Panc1 (cell line): ENCODE data around the gene RNF215. TPM values are rescaled to one million over a fixed set of nuclear protein-coding genes. Genes with fewer than 3 reads are reported as not detected.

Experiments
- ATAC-seq: fragments of 200-7000 bp; cut with Tn5 transposase; 2 replicates; pipeline ENCODE4 v1.9.1; 2020; ENCODE audit warnings: mild to moderate bottlenecking, moderate library complexity
- BruUV-seq: library from RNA; stranded (reverse); fragments of 400-500 nt; replicated peaks from 2 replicates; lab custom pipeline; 2021; lab: Mats Ljungman, UMichigan
- CTCF ChIA-PET: fragments of 300-600 bp; sonication (Branson Sonifier 250); formaldehyde crosslinking; loops from one replicate; lab custom pipeline; 2022; ENCODE audit warnings: antibody characterized with exemption; lab: Charles Lee
- POLR2A ChIA-PET: fragments of 300-600 bp; sonication (Branson Sonifier 250); formaldehyde crosslinking; loops from one replicate; lab custom pipeline; 2022; ENCODE audit warnings: antibody characterized with exemption; lab: Charles Lee
- DNase-seq: peaks from one replicate; pipeline ENCODE4 v3.0.0-alpha.2; 2010; ENCODE audit warnings: low read depth, low spot score
- H3K27ac ChIP-seq: 2 replicates; pipeline ENCODE4 v1.5.1; 2011; ENCODE audit warnings: mild to moderate bottlenecking, low read length, inconsistent platforms
- H3K27me3 ChIP-seq: fragments of 200-500 bp; sonication (Bioruptor generic); 2 replicates; pipeline ENCODE4 v1.6.0; 2014; ENCODE audit warnings: low read length, inconsistent platforms; ENCODE audit not compliant: control insufficient read depth, insufficient read depth
- H3K36me3 ChIP-seq: fragments of 200-500 bp; sonication (Bioruptor generic); 2 replicates; pipeline ENCODE4 v1.5.1; 2014; ENCODE audit warnings: inconsistent platforms, mild to moderate bottlenecking, low read length, moderate library complexity; ENCODE audit not compliant: control insufficient read depth, insufficient read depth
- H3K4me1 ChIP-seq: 2 replicates; pipeline ENCODE4 v1.5.1; 2011; ENCODE audit warnings: inconsistent platforms, mild to moderate bottlenecking, low read length, moderate library complexity; ENCODE audit not compliant: control insufficient read depth, insufficient read depth
- H3K4me3 ChIP-seq, 2 experiments: 2 replicates each; pipeline ENCODE4 v1.5.1; 2011 to 2012; ENCODE audit warnings: low read depth in 2 of 2, low read length in 2 of 2, mild to moderate bottlenecking in 2 of 2, inconsistent platforms in 1 of 2, moderate library complexity in 1 of 2
- H3K9me3 ChIP-seq: fragments of 200-500 bp; sonication (Bioruptor generic); 2 replicates; pipeline ENCODE4 v1.5.1; 2014; ENCODE audit warnings: low read depth, mild to moderate bottlenecking, inconsistent platforms, low read length, moderate library complexity; ENCODE audit not compliant: control insufficient read depth, insufficient read depth
- CTCF ChIP-seq: fragments of 450-650 bp; IDR thresholded peaks from 2 replicates; pipeline ENCODE4 v1.5.1; 2017; ENCODE audit warnings: mild to moderate bottlenecking
- POLR2AphosphoS5 ChIP-seq: IDR thresholded peaks from 2 replicates; pipeline ENCODE4 v1.6.1; 2012; ENCODE audit warnings: mild to moderate bottlenecking, low read depth, low read length, moderate library complexity
- REST ChIP-seq, 2 experiments: IDR thresholded peaks; 2 replicates each; pipeline ENCODE4 v1.6.1; 2011 to 2012; ENCODE audit warnings: low read depth in 2 of 2, control low read depth in 1 of 2, low read length in 1 of 2, mild to moderate bottlenecking in 1 of 2, moderate library complexity in 1 of 2; ENCODE audit not compliant: insufficient read depth in 1 of 2
- SIN3A ChIP-seq: IDR thresholded peaks from 2 replicates; pipeline ENCODE4 v1.6.1; 2012; ENCODE audit warnings: low read depth, mild to moderate bottlenecking, low read length, moderate library complexity, borderline replicate concordance; ENCODE audit not compliant: insufficient read depth
- TCF7L2 ChIP-seq: IDR thresholded peaks from 2 replicates; pipeline ENCODE4 v1.6.1; 2011; ENCODE audit warnings: mild to moderate bottlenecking, low read depth, low read length, inconsistent platforms
- in situ Hi-C: cut with HindIII; loops from 2 replicates; pipeline ENCODE4 v1.10.0; 2016; ENCODE audit warnings: low sequenced_read_pairs, low pct_unique_long_range_greater_than_20kb
- intact Hi-C: fragments of 100-400 bp; cut with micrococcal nuclease; formaldehyde crosslinking; loops from one replicate; pipeline ENCODE4 v1.10.0; 2022; ENCODE audit not compliant: unreplicated experiment
- total RNA-seq: library from RNA; stranded (reverse); gene quantifications from one replicate; pipeline ENCODE4 v1.2.1, GENCODE V29; 2021; ENCODE audit not compliant: unreplicated experiment

The RNF215 gene
- total RNA-seq, 1 experiment from 2014 or later, result 35.8 TPM

GRCh38 chr22:30430933-30431332 is 43.7 kb upstream of the RNF215 start:
- no peaks in the 10 kb centered on the region for H3K27me3 ChIP-seq
- peaks cover under 1% of the 10 kb centered on the region; the same call in 1 of the 2 replicates for H3K36me3 ChIP-seq
- no peak for DNase-seq
- in situ Hi-C loops, result no loop called here
- H3K9me3 ChIP-seq, result no peaks in the 10 kb centered on the region
- ChIA-PET CTCF (no interaction called here), POLR2A (no interaction called here)
- intact Hi-C loops, result no loop called here
- TF ChIP-seq POLR2AphosphoS5 (no peak), CTCF (no peak; the same call in 1 of the 2 replicates), REST (IDR thresholded peaks at IDR 0.05; ENCODE audit: insufficient read depth in 1 of 2, low read depth in 2 of 2, low read length in 1 of 2) (no peak), TCF7L2 (no peak), SIN3A (no peak)
- H3K4me3 ChIP-seq, result no peak overlapping the region
- no TSS peak for BruUV-seq
- no peak overlapping the region for H3K27ac ChIP-seq
- ATAC-seq, result no peak
- H3K4me1 ChIP-seq, result no peaks in the 10 kb centered on the region

DNA sequence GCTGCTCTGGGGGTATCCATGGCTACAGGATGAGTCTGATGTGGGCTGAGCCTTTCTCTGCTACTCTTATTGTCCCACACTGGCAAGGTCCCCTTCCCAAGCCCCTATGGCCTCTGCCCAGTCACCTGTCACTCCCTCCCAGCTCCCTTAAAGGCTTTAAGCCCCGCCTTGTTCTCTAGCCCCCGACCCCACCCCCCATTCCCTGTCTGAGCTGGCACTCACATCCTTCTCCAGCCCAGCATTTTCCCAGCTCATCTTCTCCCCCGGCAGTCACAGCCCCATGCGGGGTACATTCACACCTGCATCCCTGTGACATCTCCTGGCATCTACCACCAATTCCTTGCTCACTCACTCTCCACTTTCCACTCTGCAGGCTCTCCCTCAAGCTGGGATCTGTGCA is 42.7 kb upstream of the RNF215 start:
- no peak overlapping the region for H3K27ac ChIP-seq
- in situ Hi-C loops, result no loop called here
- intact Hi-C loops, result no loop called here
- no peaks in the 10 kb centered on the region; the same call in 1 of the 2 replicates for H3K36me3 ChIP-seq
- peaks cover 3% of the 10 kb centered on the region for H3K4me1 ChIP-seq
- DNase-seq, result no peak
- no peak for ATAC-seq
- no peaks in the 10 kb centered on the region for H3K27me3 ChIP-seq
- no peaks in the 10 kb centered on the region for H3K9me3 ChIP-seq
- H3K4me3 ChIP-seq, result no peak overlapping the region
- TF ChIP-seq POLR2AphosphoS5, result no peak
- TF ChIP-seq TCF7L2, result no peak
- no peak for TF ChIP-seq CTCF
- no peak for TF ChIP-seq REST (IDR thresholded peaks at IDR 0.05; ENCODE audit: insufficient read depth in 1 of 2, low read depth in 2 of 2, low read length in 1 of 2)
- no peak for TF ChIP-seq SIN3A
- ChIA-PET CTCF (interaction anchor here (0.6 to 0.7 kb wide), 2 partner anchors 14 to 38 kb away, joined by 7 to 10 read pairs; no protein-coding TSS in a partner anchor), POLR2A (interaction anchor here (0.6 kb wide), 1 partner anchor 278 kb away, joined by 6 read pairs; no protein-coding TSS in a partner anchor)
- no TSS peak for BruUV-seq
